HCT116 (cell line): ENCODE results near the gene CCL27.
"Not testable (repeated sequence)": the region's sequence is repeated elsewhere in the genome, so short reads cannot be mapped to it uniquely, and the experiment has no call there.

ENCODE experiments used
- EZH2 ChIP-seq: fragments of 200-600 bp; sonication (generic); IDR thresholded peaks from 2 replicates; pipeline ENCODE4 v1.6.1; 2017; ENCODE audit warnings: antibody characterized with exemption, mixed run types
- FOSL1 ChIP-seq: IDR thresholded peaks from 2 replicates; pipeline ENCODE4 v1.6.1; 2012; ENCODE audit warnings: low read depth
- MAX ChIP-seq: IDR thresholded peaks from 2 replicates; pipeline ENCODE4 v1.6.1; 2012
- POLR2AphosphoS5 ChIP-seq: IDR thresholded peaks from 2 replicates; pipeline ENCODE4 v1.6.1; 2011; ENCODE audit warnings: mild to moderate bottlenecking, low read depth, low read length, moderate library complexity
- RAD21 ChIP-seq: IDR thresholded peaks from 2 replicates; pipeline ENCODE4 v1.6.1; 2012; ENCODE audit warnings: low read depth, mild to moderate bottlenecking
- YY1 ChIP-seq: IDR thresholded peaks from 2 replicates; pipeline ENCODE4 v1.6.1; 2011; ENCODE audit warnings: low read length, low read depth, moderate library complexity, mild to moderate bottlenecking; ENCODE audit not compliant: insufficient replicate concordance; ENCODE audit errors: extremely low read depth
- TF ChIP-seq, protein P1 (sequence below), 3 experiments: fragments of 200-600 bp in 1 of 3; sonication (generic) in 1 of 3; IDR thresholded peaks in 2 of 3; conservative IDR thresholded peaks in 1 of 3; 2 replicates each; pipeline ENCODE4 v1.5.1; 2012 to 2017; ENCODE audit warnings: low read depth in 2 of 3, low read length in 2 of 3, antibody characterized with exemption in 1 of 3, borderline replicate concordance in 1 of 3, control low read depth in 1 of 3, mild to moderate bottlenecking in 1 of 3, mixed read lengths in 1 of 3, mixed run types in 1 of 3, moderate library complexity in 1 of 3; ENCODE audit not compliant: insufficient read depth in 1 of 3

- TF ChIP-seq MAX, POLR2AphosphoS5, RAD21, EZH2, YY1, FOSL1: not testable (repeated sequence)
- TF ChIP-seq, protein P1, sequence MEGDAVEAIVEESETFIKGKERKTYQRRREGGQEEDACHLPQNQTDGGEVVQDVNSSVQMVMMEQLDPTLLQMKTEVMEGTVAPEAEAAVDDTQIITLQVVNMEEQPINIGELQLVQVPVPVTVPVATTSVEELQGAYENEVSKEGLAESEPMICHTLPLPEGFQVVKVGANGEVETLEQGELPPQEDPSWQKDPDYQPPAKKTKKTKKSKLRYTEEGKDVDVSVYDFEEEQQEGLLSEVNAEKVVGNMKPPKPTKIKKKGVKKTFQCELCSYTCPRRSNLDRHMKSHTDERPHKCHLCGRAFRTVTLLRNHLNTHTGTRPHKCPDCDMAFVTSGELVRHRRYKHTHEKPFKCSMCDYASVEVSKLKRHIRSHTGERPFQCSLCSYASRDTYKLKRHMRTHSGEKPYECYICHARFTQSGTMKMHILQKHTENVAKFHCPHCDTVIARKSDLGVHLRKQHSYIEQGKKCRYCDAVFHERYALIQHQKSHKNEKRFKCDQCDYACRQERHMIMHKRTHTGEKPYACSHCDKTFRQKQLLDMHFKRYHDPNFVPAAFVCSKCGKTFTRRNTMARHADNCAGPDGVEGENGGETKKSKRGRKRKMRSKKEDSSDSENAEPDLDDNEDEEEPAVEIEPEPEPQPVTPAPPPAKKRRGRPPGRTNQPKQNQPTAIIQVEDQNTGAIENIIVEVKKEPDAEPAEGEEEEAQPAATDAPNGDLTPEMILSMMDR (IDR thresholded peaks at IDR 0.05 in 2 of 3, conservative IDR thresholded peaks at IDR 0.05 in 1 of 3; ENCODE audit: borderline replicate concordance in 1 of 3, insufficient read depth in 1 of 3, low read depth in 2 of 3, low read length in 2 of 3), result not testable (repeated sequence)
These were observed 23.1 kb downstream of the CCL27 start for GRCh38 chr9:34639322-34639721.
